ENCODE results near the gene PRR30.

The PRR30 gene

DNA sequence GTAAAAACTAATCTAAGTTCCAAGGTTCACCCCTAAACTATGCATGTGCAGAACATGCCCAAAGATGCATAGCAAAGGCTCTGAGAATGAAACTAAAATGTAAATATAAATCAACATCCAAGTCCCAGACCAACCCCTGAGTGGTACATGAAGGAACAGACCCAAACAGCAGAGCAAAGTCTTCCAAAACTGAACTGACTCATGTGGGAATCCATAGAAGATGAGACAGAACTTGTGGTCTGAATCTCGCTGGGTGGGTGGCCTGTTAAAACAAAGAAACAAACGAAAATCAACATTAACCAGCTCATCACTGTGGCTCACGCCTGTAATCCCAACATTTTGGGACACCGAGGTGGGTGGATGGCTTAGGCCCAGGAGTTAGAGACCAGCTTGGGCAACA, 43.1 kb upstream of the PRR30 start:
- DNase-seq (ENCODE audit: low read depth in 1 of 2, low spot score in 1 of 2) = no peak
- no peak for TF ChIP-seq GABPA (IDR thresholded peaks at IDR 0.05; ENCODE audit: low read depth)
- TF ChIP-seq, protein P1, sequence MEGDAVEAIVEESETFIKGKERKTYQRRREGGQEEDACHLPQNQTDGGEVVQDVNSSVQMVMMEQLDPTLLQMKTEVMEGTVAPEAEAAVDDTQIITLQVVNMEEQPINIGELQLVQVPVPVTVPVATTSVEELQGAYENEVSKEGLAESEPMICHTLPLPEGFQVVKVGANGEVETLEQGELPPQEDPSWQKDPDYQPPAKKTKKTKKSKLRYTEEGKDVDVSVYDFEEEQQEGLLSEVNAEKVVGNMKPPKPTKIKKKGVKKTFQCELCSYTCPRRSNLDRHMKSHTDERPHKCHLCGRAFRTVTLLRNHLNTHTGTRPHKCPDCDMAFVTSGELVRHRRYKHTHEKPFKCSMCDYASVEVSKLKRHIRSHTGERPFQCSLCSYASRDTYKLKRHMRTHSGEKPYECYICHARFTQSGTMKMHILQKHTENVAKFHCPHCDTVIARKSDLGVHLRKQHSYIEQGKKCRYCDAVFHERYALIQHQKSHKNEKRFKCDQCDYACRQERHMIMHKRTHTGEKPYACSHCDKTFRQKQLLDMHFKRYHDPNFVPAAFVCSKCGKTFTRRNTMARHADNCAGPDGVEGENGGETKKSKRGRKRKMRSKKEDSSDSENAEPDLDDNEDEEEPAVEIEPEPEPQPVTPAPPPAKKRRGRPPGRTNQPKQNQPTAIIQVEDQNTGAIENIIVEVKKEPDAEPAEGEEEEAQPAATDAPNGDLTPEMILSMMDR (IDR thresholded peaks at IDR 0.05; ENCODE audit: insufficient read depth, low read length) = no peak
- TF ChIP-seq, protein P2, sequence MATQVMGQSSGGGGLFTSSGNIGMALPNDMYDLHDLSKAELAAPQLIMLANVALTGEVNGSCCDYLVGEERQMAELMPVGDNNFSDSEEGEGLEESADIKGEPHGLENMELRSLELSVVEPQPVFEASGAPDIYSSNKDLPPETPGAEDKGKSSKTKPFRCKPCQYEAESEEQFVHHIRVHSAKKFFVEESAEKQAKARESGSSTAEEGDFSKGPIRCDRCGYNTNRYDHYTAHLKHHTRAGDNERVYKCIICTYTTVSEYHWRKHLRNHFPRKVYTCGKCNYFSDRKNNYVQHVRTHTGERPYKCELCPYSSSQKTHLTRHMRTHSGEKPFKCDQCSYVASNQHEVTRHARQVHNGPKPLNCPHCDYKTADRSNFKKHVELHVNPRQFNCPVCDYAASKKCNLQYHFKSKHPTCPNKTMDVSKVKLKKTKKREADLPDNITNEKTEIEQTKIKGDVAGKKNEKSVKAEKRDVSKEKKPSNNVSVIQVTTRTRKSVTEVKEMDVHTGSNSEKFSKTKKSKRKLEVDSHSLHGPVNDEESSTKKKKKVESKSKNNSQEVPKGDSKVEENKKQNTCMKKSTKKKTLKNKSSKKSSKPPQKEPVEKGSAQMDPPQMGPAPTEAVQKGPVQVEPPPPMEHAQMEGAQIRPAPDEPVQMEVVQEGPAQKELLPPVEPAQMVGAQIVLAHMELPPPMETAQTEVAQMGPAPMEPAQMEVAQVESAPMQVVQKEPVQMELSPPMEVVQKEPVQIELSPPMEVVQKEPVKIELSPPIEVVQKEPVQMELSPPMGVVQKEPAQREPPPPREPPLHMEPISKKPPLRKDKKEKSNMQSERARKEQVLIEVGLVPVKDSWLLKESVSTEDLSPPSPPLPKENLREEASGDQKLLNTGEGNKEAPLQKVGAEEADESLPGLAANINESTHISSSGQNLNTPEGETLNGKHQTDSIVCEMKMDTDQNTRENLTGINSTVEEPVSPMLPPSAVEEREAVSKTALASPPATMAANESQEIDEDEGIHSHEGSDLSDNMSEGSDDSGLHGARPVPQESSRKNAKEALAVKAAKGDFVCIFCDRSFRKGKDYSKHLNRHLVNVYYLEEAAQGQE (IDR thresholded peaks at IDR 0.05; ENCODE audit: insufficient replicate concordance, low read depth) = no peak
- no peak for TF ChIP-seq POLR2AphosphoS5 (IDR thresholded peaks at IDR 0.05; ENCODE audit: low read depth)
- TF ChIP-seq SPI1 (IDR thresholded peaks at IDR 0.05; ENCODE audit: borderline replicate concordance, low read depth) = no peak
- Histone ChIP-seq H3K27me3 (ENCODE audit: insufficient read depth, poor library complexity, severe bottlenecking) (no peaks in the 10 kb centered on the region), H3K4me3 (replicated peaks; ENCODE audit: insufficient read depth, low read length) (no peak overlapping the region), H3K27ac (replicated peaks) (no peak overlapping the region)

DNA sequence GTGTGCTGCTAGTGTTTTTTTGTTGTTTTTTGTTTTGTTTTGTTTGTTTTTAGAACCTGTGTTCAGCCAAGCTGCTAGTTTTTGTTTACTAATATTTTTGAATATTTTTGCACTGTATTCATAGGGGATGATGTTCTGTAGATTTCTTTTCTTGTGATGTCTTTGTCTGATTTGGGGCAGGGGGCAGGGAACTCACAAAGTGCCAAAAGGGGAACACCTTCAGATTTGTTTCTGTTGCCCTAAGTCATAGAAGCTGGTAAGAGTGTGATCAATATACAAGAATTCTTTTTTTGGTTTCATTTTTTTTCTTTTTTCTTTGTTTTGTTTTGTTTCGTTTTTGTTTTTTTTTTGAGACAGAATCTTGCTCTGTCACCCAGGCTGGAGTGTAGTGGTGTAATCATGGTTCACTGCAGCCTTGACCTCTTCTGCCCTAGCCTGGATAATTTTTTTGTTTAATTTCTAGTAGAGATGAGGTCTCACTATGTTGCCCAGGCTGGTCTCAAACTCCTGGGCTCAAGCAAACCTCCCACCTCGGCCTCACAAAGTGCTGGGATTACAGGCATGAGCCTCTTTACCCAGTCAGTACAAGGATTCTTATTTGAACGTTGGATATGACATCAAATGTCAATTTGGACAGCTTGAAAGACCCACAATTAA, 40.3 kb upstream of the PRR30 start:
- Histone ChIP-seq H3K4me3 (replicated peaks; ENCODE audit: insufficient read depth, low read length) (no peak overlapping the region), H3K27ac (replicated peaks) (no peak overlapping the region), H3K27me3 (ENCODE audit: insufficient read depth, poor library complexity, severe bottlenecking) (no peaks in the 10 kb centered on the region)
- DNase-seq (ENCODE audit: low read depth in 1 of 2, low spot score in 1 of 2) = no peak
- TF ChIP-seq GABPA (IDR thresholded peaks at IDR 0.05; ENCODE audit: low read depth) (no peak), POLR2AphosphoS5 (IDR thresholded peaks at IDR 0.05; ENCODE audit: low read depth) (no peak), SPI1 (IDR thresholded peaks at IDR 0.05; ENCODE audit: borderline replicate concordance, low read depth) (no peak)
- TF ChIP-seq, protein P1 (IDR thresholded peaks at IDR 0.05; ENCODE audit: insufficient read depth, low read length) = no peak
- TF ChIP-seq, protein P2 (IDR thresholded peaks at IDR 0.05; ENCODE audit: insufficient replicate concordance, low read depth) = no peak

DNA sequence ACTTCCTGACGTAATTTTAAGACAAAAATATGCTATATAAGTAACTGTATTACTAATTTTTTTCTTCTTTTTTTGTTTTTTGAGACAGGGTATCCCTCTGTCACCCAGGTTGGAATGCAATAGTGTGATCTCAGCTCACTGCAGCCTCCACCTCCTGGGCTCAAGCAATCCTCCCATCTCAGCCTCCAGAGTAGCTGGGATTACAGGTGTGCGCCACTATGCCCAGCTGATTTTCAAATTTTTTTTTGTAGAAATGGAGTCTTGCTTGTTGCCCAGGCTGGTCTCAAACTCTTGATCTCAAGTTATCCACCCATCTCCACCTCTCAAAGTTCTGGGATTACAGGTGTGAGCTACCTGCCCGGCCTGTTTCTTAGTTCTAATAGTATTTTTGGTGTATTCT, 39.3 kb upstream of the PRR30 start:
- TF ChIP-seq, protein P2 (IDR thresholded peaks at IDR 0.05; ENCODE audit: insufficient replicate concordance, low read depth) = no peak
- Histone ChIP-seq H3K27me3 (ENCODE audit: insufficient read depth, poor library complexity, severe bottlenecking) (no peaks in the 10 kb centered on the region), H3K27ac (replicated peaks) (no peak overlapping the region), H3K4me3 (replicated peaks; ENCODE audit: insufficient read depth, low read length) (no peak overlapping the region)
- DNase-seq (ENCODE audit: low read depth in 1 of 2, low spot score in 1 of 2) = no peak

All from HL-60 (cell line).